PC-9 (cell line): Measurements from ENCODE around the gene ACO1.

ENCODE experiments used
- CTCF ChIP-seq: fragments of 200-600 bp; sonication (generic); conservative IDR thresholded peaks from 2 replicates; pipeline ENCODE4 v1.6.1; 2017; ENCODE audit warnings: mixed run types, antibody characterized with exemption, mild to moderate bottlenecking, moderate library complexity
- EZH2 ChIP-seq: fragments of 200-600 bp; sonication (generic); IDR thresholded peaks from 2 replicates; pipeline ENCODE4 v1.8.0; 2017; ENCODE audit warnings: antibody characterized with exemption, low read depth

GRCh38 chr9:32455738-32456137, 71.3 kb downstream of the ACO1 start:
- TF ChIP-seq EZH2, result no peak
- TF ChIP-seq CTCF, result no peak
